NCI-H1105 (cell line): ENCODE measurements around the gene METTL24.
"Not testable (repeated sequence)": the region's sequence is repeated elsewhere in the genome, so short reads cannot be mapped to it uniquely, and the experiment has no call there.

Experiments
- DNase-seq: peaks from one replicate; lab custom pipeline; 2025; lab: John Stamatoyannopoulos, UW

The METTL24 gene

DNA sequence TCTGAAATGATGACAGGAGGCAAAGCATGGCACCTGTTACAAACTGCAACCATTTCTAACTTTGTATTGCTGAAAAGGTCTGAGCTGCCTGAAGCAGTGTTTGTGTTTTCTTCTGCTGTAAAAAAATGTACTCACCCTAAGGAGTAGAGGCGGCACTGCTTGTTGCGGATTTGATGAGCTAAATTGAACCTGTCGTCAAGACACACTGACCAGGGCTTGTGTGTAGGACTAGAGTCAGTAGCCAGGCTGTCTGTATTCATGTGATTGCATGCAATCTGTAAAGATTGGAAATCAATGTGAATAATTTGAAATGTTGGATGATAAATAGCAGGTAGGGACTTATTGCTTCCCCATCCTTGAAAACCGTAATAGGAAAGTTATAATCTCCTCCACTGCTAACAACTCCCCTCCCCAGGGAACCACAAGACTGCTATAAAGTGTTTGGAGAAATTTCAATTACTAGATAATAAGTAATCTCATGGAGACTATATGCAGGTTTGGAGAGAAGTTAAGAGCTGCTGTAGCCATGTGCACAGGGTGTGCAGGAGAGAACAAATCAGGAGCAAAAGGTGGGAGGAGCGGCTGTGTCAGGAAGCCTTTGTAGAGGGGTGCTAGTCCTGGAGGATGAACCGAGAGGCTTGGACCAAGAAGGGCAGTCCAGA, 42.8 kb downstream of the METTL24 start:
- DNase-seq: no peak

- DNase-seq: no peak
Measured at GRCh38 chr6:110310861-110311446, 47.2 kb downstream of the METTL24 start.

GRCh38 chr6:110309432-110309831, 48.7 kb downstream of the METTL24 start:
- DNase-seq: not testable (repeated sequence)

GRCh38 chr6:110307368-110307767, 50.8 kb downstream of the METTL24 start:
- no peak for DNase-seq

- DNase-seq: not testable (repeated sequence)
Measured at GRCh38 chr6:110305832-110306231, 52.3 kb downstream of the METTL24 start.

GRCh38 chr6:110303692-110304091, 54.5 kb downstream of the METTL24 start:
- DNase-seq: not testable (repeated sequence)

- DNase-seq: no peak
Measured at GRCh38 chr6:110298916-110299315, 59.2 kb downstream of the METTL24 start.

DNA sequence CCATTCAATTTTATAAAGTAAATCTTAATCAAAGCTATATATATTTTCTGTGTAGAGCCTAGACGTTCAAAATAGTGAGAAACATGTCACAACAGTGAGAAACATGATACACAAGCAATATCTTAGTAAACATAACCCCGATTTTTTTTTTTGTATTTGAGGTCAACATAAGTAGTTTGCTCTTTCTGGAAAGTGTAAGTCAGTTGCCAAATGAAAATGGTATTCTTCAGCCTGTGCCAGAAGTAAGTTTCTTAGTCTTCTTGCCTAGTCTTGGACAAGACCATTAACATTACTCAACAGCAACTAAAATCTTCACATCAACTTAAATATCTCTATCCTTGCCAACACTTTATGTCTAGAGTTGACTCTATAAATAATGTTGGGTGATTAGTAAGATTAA, 59.7 kb downstream of the METTL24 start:
- no peak for DNase-seq

GRCh38 chr6:110296241-110297025, 61.7 kb downstream of the METTL24 start:
- DNase-seq: no peak

DNA sequence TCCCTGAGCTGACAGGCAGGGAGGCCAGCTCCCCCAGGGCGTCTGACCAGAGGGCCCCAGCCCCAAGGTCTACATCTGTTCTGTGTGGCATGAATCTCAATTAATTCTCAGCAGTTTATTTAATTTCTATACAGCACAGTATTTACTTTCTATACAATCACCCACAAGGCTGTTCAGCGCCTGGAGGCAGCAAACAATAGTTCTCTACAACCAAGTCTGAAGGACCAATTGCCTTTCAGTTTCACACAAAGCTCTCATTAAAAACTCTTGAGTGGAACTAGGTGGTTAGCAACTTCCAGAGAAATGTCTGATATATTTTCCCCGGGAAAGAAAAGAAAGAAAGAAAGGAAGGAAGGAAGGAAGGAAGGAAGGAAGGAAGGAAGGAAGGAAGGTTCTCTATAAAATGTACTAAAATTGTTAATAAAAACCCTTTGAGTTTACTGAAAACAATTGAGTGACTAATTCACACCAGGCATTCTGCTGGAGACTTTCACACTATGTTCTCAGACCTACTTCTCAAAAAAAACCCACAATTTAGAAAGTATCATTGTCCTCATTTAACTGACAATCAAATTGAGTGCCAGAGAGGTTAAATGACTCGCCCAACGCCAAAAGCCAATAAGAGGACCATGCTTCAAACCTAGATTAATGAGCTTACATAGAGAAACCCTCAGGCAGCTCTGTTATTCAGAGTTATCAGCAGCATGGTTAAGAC, 62.5 kb downstream of the METTL24 start:
- no peak for DNase-seq

DNA sequence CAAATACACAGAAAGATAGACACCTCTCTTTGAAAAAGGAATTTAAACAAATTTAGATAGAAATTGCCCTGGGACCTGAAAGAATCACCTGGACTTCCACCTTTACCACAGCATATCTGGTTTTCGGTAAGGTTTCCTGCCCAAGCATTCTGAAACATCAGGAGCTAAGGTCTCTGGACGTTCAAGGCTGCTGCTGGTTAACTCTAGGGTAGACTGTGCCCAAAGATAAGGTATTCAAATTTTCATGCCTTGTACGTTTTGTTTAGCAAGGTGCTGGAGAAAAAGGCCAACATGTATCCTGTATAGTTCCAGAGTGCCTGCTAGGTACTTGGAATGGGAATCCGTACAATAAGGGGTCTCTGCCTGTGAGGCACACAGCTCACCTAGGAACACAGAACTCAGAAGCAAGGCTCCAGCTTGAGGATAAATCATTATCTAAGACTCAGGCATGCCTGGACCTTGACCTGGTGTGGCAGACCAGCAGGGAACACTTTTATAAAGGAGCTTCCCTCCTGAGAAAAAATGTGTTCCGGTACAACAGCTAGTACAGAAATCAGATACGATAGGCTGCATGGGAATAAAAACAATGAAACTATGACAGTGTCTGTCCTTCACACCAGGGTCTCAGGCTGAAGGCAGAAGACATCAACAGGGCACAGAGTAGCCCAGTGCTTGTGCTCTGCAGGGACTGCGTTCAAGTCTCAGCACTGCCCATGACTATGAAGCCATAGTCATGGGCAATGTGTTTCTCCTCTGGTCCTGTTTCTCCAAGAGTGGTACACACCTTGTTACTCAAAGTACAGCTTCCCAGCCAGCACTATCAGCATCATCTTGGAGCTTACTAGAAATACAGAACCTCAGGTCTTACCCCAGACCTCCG, 70.4 kb downstream of the METTL24 start:
- no peak for DNase-seq

DNA sequence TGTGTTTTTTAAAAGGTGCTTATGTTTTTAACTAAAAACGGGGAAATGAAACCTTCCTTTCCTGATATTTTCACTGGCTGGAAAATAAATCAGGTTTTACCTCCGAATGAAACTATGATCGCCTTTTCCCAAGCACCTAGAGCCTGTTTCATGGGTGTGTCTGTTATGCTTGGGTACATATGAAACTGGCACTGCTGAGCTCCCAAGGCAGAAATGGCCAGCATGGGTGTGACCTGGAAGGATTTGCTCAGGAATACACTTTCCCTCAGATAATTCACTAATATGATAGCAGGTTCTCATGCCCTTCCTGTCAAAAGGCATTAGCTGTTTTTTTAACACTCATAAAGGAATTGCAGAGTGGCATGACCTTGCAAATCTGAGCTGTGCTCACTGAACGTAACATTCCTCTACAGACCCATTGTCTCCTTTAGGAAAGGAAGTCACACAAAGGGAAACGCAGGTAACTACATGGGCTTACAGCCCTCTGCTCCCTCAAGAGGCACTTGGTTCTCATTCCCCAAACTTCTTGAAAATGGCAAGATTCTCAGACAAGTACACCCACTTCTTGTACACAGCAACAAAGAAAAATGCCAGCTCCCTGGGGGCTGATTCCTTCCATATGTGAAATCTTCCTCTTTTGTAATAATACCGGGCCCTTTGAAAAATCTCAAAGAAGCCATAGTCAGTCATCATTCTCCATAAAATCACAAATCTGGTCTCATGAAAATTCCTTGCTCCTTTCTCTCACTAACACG, 72.7 kb downstream of the METTL24 start:
- no peak for DNase-seq

DNA sequence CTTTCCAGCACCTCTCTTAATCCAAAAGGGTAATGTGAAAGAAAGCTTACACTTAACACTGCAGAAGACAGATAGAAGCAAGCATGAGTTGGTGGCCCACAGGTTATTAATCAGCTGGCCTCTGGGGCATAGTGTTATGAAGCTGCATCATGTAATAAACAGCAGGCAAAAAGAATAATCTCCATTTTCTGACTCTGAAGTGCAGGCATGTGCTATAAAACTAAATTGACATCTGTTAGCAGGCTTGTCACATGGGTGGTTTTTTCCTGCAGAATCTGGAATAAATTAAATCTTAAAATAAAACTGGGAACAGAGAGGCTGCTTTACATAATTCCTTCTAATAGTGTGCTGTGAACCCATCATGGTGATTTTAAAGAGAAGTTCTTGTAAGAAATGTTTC, 73.3 kb downstream of the METTL24 start:
- no peak for DNase-seq

DNA sequence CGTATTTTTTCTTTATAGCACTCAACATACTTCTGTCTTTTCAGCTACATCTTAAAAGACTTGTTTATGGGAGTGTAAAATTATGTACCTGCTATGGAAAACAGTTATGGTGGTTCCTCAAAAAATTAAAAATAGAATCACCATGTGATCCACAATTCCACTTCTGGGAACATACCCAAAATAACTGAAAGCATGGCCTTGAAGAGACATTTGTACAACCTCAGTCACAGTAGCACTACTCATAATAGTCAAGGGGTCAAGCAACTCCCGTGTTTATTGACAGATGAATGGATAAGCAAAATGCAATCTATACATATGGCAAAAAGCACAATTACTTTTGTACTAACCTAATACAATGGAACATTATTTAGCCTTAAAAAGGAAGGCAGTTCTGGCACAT, 74.5 kb downstream of the METTL24 start:
- DNase-seq: no peak

DNA sequence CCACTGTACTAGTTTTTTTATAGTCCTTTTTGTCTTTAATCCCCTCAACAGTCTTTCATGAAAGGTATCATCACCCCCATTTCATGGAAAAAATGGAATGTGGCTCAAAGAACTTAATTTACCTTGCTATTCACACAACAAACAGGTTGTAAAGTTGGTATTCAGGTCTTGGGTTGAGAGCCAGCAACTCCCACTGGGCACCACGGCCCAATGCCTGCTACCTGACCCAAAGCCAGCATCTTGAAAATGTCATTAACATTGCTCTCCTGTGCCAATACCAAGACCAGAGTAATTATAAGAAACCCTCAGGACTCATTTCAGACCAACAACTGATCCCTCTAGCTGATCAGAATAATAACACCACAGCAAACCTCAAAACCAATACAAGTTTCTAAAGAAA, 75.7 kb downstream of the METTL24 start:
- DNase-seq: no peak

DNA sequence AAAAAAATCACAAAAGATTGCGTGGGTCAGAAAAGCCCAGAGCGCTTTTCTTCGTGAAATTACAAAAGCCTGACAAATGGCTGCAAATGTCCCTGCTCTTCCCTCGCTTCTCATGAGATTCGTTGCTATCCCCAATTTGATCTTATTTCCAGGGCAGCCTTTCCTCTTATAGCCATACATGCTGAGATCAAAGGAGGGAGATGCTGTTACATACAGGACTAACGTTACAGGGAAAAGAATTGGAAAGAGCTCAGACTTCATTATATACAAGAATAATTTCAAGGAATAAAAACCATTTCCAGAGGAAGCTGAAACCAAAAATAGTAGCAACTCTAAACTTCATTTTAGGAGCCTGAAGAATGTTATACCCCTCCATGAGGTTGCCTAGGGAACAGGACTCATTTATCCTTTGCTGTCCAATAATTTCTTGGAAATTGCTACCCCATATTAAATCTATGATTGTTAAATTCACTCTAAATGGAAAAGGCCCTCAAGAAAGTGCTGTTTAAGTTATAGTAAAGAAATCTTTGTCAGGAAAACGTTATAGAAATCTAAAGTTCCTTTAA, 81.0 kb downstream of the METTL24 start:
- DNase-seq: no peak

GRCh38 chr6:110272781-110273180, 85.4 kb downstream of the METTL24 start:
- DNase-seq: not testable (repeated sequence)

DNA sequence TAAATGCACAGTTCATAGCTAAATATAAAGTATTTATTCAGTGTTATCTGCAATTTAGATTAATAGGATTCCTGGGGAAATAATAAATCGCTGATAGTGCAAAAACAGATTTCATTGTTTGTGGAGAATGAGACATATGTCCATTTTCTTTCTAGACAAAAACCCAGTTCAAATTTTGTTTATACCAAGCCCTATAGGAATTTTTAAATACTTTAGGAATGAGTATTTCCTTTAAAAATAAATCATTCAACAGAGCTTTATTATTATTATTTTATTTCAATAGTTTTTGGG, 86.5 kb downstream of the METTL24 start:
- DNase-seq: no peak

DNA sequence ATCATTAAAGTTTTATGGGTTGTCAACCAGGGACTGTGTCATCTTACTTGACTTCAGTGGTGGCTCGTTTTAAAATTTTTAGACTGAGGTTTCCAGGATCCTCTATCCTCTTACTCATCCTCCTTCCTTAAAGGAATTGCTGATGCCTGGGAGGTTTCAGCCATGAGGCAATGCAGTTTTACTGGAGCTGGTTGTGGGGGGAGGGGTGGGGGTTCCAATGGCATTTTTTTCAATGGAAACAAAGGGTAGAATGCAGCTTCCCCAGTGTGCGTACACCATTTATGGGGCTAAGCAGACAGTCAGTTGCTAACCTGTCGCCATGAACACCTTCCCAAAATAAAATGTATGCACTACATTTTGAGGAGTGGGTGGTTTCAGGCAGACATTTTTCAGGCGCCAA, 88.0 kb downstream of the METTL24 start:
- no peak for DNase-seq

DNA sequence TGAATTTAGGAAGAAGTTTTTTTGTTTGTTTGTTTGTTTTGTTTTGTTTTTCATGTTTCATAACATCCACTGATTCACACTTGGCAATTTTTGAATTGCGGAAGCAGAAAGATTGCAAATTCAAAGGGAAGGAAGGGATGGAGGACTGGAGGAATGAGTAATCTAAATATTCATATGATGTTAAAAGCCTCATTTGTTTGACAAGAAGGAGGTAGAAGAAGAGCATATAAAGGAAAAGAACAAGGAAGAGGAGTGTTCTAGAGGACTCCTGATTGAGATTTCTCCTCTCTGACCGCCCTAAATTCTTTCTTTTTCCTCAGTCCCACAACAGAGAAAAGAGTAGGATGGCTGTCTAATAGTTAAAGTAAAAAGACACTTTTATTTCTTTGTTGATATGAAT, 88.5 kb downstream of the METTL24 start:
- DNase-seq: no peak

DNA sequence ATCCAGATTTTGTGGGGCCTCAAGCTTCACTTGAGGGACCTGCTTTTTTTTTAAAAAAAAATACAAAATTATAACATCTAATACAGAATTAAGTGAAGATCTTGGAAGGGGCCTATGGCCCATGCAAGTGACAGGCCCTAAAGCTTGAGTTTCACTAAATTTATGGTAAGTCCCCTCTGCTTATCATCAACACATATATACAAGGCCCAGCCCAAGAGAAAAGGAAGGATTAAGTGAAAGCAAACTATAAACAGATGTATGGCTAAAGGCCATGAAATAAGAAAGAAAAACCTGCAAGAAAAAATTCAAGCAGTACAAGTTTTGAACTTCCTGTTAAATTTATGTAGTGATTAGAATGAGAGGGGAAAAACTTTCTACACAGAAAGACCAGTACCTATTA, 91.2 kb downstream of the METTL24 start:
- DNase-seq: no peak
